NT2/D1 (cell line): ENCODE results near the gene EPB41L2.

ENCODE experiments used
- SUZ12 ChIP-seq: IDR thresholded peaks from 2 replicates; pipeline ENCODE4 v1.6.1; 2011; ENCODE audit not compliant: insufficient read length, insufficient read depth; ENCODE audit errors: extremely low read depth
- YY1 ChIP-seq: IDR thresholded peaks from 2 replicates; pipeline ENCODE4 v1.6.1; 2011; ENCODE audit not compliant: insufficient read length, insufficient read depth
- ZNF274 ChIP-seq: IDR thresholded peaks from 2 replicates; pipeline ENCODE4 v1.6.1; 2011; ENCODE audit warnings: mild to moderate bottlenecking, low read depth, low read length

DNA sequence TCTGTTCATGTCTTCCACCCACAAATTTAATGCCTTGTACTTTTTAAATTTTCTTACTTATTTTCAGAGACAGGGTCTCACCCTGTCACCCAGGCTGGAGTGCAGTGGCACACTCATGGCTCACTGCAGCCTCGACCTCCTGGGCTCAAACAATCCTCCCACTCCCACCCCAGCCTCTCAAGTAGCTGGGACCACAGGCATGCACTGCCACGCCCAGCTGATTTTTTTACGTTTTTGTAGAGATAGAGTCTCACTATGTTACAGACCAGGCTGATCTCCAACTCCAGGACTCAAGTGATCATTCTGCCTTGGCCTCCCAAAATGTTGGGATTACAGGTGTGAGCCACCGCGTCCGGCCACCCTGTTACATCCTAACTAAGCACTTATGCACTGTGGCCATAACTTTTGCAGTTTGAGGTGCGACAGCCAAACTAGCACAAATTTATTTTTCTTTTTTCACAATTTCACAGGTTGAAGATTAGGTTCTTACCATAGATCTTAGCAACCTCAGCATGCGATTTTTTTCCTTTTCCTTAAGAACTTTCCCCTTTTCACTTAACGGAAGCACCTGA is 92.1 kb downstream of the EPB41L2 start:
- TF ChIP-seq ZNF274 (no peak), YY1 (no peak), SUZ12 (no peak)
